ENCODE results near the gene ABCC3.

DNA sequence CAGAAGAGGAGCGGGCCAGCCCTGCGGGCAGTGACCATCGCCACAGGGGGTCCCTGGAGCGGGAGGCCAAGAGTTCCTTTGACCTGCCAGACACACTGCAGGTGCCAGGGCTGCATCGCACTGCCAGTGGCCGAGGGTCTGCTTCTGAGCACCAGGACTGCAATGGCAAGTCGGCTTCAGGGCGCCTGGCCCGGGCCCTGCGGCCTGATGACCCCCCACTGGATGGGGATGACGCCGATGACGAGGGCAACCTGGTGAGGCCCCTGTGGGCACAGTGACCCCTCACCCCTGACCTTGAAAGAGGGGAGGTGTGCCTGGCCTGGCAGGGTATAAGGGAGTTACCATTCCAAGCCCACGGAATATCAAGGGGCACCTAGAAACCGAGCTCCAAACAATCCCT, 35.1 kb upstream of the ABCC3 start:
- TF ChIP-seq, protein P1, sequence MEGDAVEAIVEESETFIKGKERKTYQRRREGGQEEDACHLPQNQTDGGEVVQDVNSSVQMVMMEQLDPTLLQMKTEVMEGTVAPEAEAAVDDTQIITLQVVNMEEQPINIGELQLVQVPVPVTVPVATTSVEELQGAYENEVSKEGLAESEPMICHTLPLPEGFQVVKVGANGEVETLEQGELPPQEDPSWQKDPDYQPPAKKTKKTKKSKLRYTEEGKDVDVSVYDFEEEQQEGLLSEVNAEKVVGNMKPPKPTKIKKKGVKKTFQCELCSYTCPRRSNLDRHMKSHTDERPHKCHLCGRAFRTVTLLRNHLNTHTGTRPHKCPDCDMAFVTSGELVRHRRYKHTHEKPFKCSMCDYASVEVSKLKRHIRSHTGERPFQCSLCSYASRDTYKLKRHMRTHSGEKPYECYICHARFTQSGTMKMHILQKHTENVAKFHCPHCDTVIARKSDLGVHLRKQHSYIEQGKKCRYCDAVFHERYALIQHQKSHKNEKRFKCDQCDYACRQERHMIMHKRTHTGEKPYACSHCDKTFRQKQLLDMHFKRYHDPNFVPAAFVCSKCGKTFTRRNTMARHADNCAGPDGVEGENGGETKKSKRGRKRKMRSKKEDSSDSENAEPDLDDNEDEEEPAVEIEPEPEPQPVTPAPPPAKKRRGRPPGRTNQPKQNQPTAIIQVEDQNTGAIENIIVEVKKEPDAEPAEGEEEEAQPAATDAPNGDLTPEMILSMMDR (IDR thresholded peaks at IDR 0.05; ENCODE audit: insufficient read depth, low read length) = no peak
- TF ChIP-seq POLR2AphosphoS5 (IDR thresholded peaks at IDR 0.05; ENCODE audit: low read depth) = no peak

Measured in HL-60 (cell line).